Kidney (tissue), 22 donors: ENCODE results near the gene ST14. TPM values are rescaled to one million over a fixed set of nuclear protein-coding genes. Genes with fewer than 3 reads are reported as not detected.

Source experiments
- DNase-seq, 5 donors: peaks; one replicate each; pipeline ENCODE4 v3.0.0-alpha.2; 2013 to 2020
- FAIRE-seq: peaks from 2 replicates; lab custom pipeline; 2012; peaks lifted over from hg19 to GRCh38; lab: Jason Lieb, UNC
- H3K27ac ChIP-seq, 2 donors: one replicate each; pipeline ENCODE4 v1.7.0; 2013; ENCODE audit warnings: low read depth in 2 of 2, low read length in 2 of 2, inconsistent platforms in 1 of 2
- H3K27me3 ChIP-seq: one replicate; pipeline ENCODE4 v1.7.1; 2013; ENCODE audit warnings: low read length, inconsistent platforms; ENCODE audit not compliant: control insufficient read depth, insufficient read depth
- H3K36me3 ChIP-seq, 3 donors: one replicate each; pipeline versions ENCODE4 v1.7.0 to v1.7.1; 2013; ENCODE audit warnings: low read length in 3 of 3, control low read depth in 1 of 3, inconsistent platforms in 1 of 3; ENCODE audit not compliant: insufficient read depth in 3 of 3, control insufficient read depth in 2 of 3
- H3K4me1 ChIP-seq, 3 donors: one replicate each; pipeline versions ENCODE4 v1.7.0 to v1.7.1; 2013; ENCODE audit warnings: low read length in 3 of 3, inconsistent platforms in 1 of 3, low read depth in 1 of 3; ENCODE audit not compliant: control insufficient read depth in 2 of 3, insufficient read depth in 2 of 3
- H3K4me3 ChIP-seq, 3 donors: one replicate each; pipeline versions ENCODE4 v1.7.0 to v1.8.1; 2013; ENCODE audit warnings: low read length in 3 of 3, control low read depth in 1 of 3, inconsistent platforms in 1 of 3
- H3K9ac ChIP-seq, 3 donors: one replicate each; pipeline versions ENCODE4 v1.7.0 to v1.7.1; 2013; ENCODE audit warnings: low read length in 3 of 3, control low read depth in 1 of 3, inconsistent platforms in 1 of 3
- H3K9me3 ChIP-seq, 3 donors: one replicate each; pipeline versions ENCODE4 v1.7.0 to v1.7.1; 2013; ENCODE audit warnings: low read length in 3 of 3, control low read depth in 1 of 3, inconsistent platforms in 1 of 3; ENCODE audit not compliant: control insufficient read depth in 2 of 3, insufficient read depth in 1 of 3
- intact Hi-C: fragments of 100-400 bp; cut with DNase I; formaldehyde crosslinking; loops from one replicate; pipeline ENCODE4 v1.11.1; 2022
- long read RNA-seq, 10 donors: library from polyadenylated mRNA in 1 of 10; unstranded in 1 of 10; transcript quantifications; one replicate each; pipeline ENCODE4 v2.0.0 and lab custom pipeline, GENCODE V29; 2021 to 2026
- polyA plus RNA-seq: library from polyadenylated mRNA; stranded (reverse); fragments of 350-450 nt; fragmentation: Illumina TruSeq; extraction: RNeasy Lipid Tissue Mini Kit (QIAGEN cat#74804); gene quantifications from one replicate; pipeline ENCODE4 v1.2.3, GENCODE V29; 2014; ENCODE audit warnings: low read depth, low replicate concordance; ENCODE audit not compliant: insufficient read depth
- total RNA-seq: library from RNA; stranded (reverse); fragmentation: NEBNext Ultra II Directional; extraction: Animal tissue kit (Norgen Biotek cat#: 25700); gene quantifications from one replicate; pipeline ENCODE4 v1.2.1, GENCODE V29; 2021
- TF ChIP-seq, protein P1 (sequence below): IDR thresholded peaks from 3 replicates; pipeline ENCODE4 v1.5.1; 2012; ENCODE audit warnings: mild to moderate bottlenecking, moderate library complexity, borderline replicate concordance; ENCODE audit not compliant: insufficient read depth; ENCODE audit errors: extremely low read depth
- donor health status: control.
- donor health status: control.
- donor health status: control.
- donor health status: control.
- donor health status: control.
- donor health status: DM: yes; HTN: yes; CAD: no.
- donor health status: Normal renal cell carcinoma (clear cell type).

ST14 gene
- total RNA-seq (139 TPM), polyA plus RNA-seq (59.3 TPM)
- long read RNA-seq, donor 1, partial matches to known transcripts: 9 of 10 reads
- long read RNA-seq, donor 1, other reads (novel, unspliced or antisense): 0 of 10 reads
- long read RNA-seq, donor 2, transcript ST14-201 (19 exons, 3,539 nt): major isoform, 6 of 6 reads
- long read RNA-seq, donor 2, partial matches to known transcripts: 0 of 6 reads
- long read RNA-seq, donor 2, other reads (novel, unspliced or antisense): 0 of 6 reads
- long read RNA-seq, donor 3, transcript ST14-201 (19 exons, 3,539 nt): major isoform, 9 of 35 reads
- long read RNA-seq, donor 3, partial matches to known transcripts: 25 of 35 reads
- long read RNA-seq, donor 3, other reads (novel, unspliced or antisense): 0 of 35 reads
- long read RNA-seq, donor 4, transcript ST14-201 (19 exons, 3,539 nt): major isoform, 7 of 47 reads
- long read RNA-seq, donor 4, partial matches to known transcripts: 40 of 47 reads
- long read RNA-seq, donor 4, other reads (novel, unspliced or antisense): 0 of 47 reads
- long read RNA-seq, donor 5: 0 reads
- long read RNA-seq, donor 6, partial matches to known transcripts: 7 of 7 reads
- long read RNA-seq, donor 6, other reads (novel, unspliced or antisense): 0 of 7 reads
- long read RNA-seq, donor 7, transcript ST14-201 (19 exons, 3,539 nt): major isoform, 206 of 386 reads
- long read RNA-seq, donor 7, partial matches to known transcripts: 160 of 386 reads
- long read RNA-seq, donor 7, other reads (novel, unspliced or antisense): 20 of 386 reads
- long read RNA-seq, donor 8, partial matches to known transcripts: 7 of 9 reads
- long read RNA-seq, donor 8, other reads (novel, unspliced or antisense): 0 of 9 reads
- long read RNA-seq, donor 9, partial matches to known transcripts: 0 of 2 reads
- long read RNA-seq, donor 9, other reads (novel, unspliced or antisense): 0 of 2 reads
- long read RNA-seq, donor 10, transcript ST14-201 (19 exons, 3,539 nt): major isoform, 7 of 95 reads
- long read RNA-seq, donor 10, partial matches to known transcripts: 87 of 95 reads
- long read RNA-seq, donor 10, other reads (novel, unspliced or antisense): 0 of 95 reads

GRCh38 chr11:130159657-130160497 is at the start of gene ST14:
Gene ST14, plus strand, starts transcription at chr11:130159782. Its CDS starts 198 bp downstream, at chr11:130159980.
- peak within 1 kb of the TSS in 2 of 3 donors; percentile 22 to 77 for H3K9ac ChIP-seq
- no peak for FAIRE-seq
- TF ChIP-seq, protein P1, sequence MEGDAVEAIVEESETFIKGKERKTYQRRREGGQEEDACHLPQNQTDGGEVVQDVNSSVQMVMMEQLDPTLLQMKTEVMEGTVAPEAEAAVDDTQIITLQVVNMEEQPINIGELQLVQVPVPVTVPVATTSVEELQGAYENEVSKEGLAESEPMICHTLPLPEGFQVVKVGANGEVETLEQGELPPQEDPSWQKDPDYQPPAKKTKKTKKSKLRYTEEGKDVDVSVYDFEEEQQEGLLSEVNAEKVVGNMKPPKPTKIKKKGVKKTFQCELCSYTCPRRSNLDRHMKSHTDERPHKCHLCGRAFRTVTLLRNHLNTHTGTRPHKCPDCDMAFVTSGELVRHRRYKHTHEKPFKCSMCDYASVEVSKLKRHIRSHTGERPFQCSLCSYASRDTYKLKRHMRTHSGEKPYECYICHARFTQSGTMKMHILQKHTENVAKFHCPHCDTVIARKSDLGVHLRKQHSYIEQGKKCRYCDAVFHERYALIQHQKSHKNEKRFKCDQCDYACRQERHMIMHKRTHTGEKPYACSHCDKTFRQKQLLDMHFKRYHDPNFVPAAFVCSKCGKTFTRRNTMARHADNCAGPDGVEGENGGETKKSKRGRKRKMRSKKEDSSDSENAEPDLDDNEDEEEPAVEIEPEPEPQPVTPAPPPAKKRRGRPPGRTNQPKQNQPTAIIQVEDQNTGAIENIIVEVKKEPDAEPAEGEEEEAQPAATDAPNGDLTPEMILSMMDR: no peak
- no peaks in the 10 kb centered on the region for H3K36me3 ChIP-seq
- H3K27ac ChIP-seq: peak within 1 kb of the TSS; percentile 37 to 76
- intact Hi-C loops: no loop called here
- H3K4me3 ChIP-seq: peak within 1 kb of the TSS; percentile 24 to 65 (median 63)
- H3K9me3 ChIP-seq: no peaks in the 10 kb centered on the region
- DNase-seq: peak; percentile 56 to 93 (median 63)
- peaks cover 0 to 29% (median 21%) of the 10 kb centered on the region in 3 donors for H3K4me1 ChIP-seq
- peaks cover 5% of the 10 kb centered on the region for H3K27me3 ChIP-seq

DNA sequence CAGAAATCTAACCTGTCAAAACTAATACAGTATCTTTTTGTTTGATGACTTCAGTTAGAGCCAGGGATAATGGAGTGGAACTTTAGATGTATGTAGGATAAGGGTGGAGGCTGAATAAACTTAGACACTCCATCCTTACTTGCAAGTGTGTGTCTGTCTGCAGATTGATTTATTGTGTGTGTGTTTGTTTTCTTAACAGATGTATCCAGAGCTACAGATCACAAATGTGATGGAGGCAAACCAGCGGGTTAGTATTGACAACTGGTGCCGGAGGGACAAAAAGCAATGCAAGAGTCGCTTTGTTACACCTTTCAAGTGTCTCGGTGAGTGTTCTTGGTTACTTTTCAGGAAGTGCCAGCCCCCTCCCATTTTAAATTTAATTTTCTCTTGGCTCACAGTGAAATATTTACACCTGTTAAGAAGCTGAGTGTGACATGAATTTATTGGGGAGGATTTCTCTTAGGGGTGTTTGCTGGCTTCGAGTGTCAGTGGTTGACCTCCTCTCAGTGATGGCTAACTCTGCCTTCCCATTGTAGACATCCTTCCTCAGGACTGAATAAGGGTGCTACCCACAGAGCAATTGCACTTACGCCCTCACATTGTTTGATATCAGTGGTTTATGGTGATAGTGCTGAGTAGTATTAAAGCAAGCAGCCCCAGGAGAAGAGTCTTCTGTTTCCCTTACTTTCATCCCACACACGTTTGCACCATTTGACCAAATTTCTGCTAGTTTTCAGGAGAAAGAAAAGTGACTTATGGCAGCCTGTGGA is 49.1 kb upstream of the ST14 start:
- no peak for FAIRE-seq
- Histone ChIP-seq H3K9me3 (no peaks in the 10 kb centered on the region), H3K36me3 (peaks cover 6 to 15% (median 8%) of the 10 kb centered on the region in 3 donors), H3K9ac (no peak overlapping the region), H3K27me3 (no peaks in the 10 kb centered on the region), H3K4me1 (peaks cover 0 to 4% (median 3%) of the 10 kb centered on the region in 3 donors), H3K27ac (no peak overlapping the region), H3K4me3 (no peak overlapping the region)
- no peak for DNase-seq
- TF ChIP-seq, protein P1: no peak
- intact Hi-C loops: no loop called here
